ENCODE data around the gene BPIFA1. TPM values are rescaled to one million over a fixed set of nuclear protein-coding genes. Genes with fewer than 3 reads are reported as not detected.

The BPIFA1 gene
- total and polyA plus RNA-seq, 9 donors = not detected

GRCh38 chr20:33275871-33276270 is 40.1 kb downstream of the BPIFA1 start:
- 72% methylated on average over 2 of the region's 3 CpGs for WGBS (ENCODE audit: insufficient coverage)
- no peak for DNase-seq

GRCh38 chr20:33276303-33277113 is 40.7 kb downstream of the BPIFA1 start:
- Histone ChIP-seq H3K9me3 (replicated peaks; ENCODE audit: control insufficient read depth, low read depth, low read length) (no peaks in the 10 kb centered on the region), H3K4me3 (ENCODE audit: low read length) (no peak overlapping the region), H3K4me1 (ENCODE audit: control insufficient read depth, insufficient read depth, low read length) (no peaks in the 10 kb centered on the region), H3K36me3 (ENCODE audit: control insufficient read depth, insufficient read depth, low read length) (no peaks in the 10 kb centered on the region), H3K27ac (ENCODE audit: low read length) (no peak overlapping the region), H3K27me3 (ENCODE audit: control insufficient read depth, insufficient read depth, low read length) (peaks cover 15% of the 10 kb centered on the region)
- WGBS (ENCODE audit: insufficient coverage) = 64% methylated on average over 10 of the region's 12 CpGs
- no peak for DNase-seq

More at GRCh38 chr20:33275871-33276270, 40.1 kb downstream of the BPIFA1 start:
- no peaks in the 10 kb centered on the region for H3K9me3 ChIP-seq (replicated peaks; ENCODE audit: control insufficient read depth, low read depth, low read length)
- no peak overlapping the region for H3K4me3 ChIP-seq (ENCODE audit: low read length)
- H3K36me3 ChIP-seq (ENCODE audit: control insufficient read depth, insufficient read depth, low read length) = no peaks in the 10 kb centered on the region
- no peaks in the 10 kb centered on the region for H3K4me1 ChIP-seq (ENCODE audit: control insufficient read depth, insufficient read depth, low read length)
- H3K27me3 ChIP-seq (ENCODE audit: control insufficient read depth, insufficient read depth, low read length) = peaks cover 15% of the 10 kb centered on the region
- no peak overlapping the region for H3K27ac ChIP-seq (ENCODE audit: low read length)

GRCh38 chr20:33277471-33278441 is 42.0 kb downstream of the BPIFA1 start:
- Histone ChIP-seq H3K4me3 (ENCODE audit: low read length) (no peak overlapping the region), H3K27ac (ENCODE audit: low read length) (no peak overlapping the region), H3K36me3 (ENCODE audit: control insufficient read depth, insufficient read depth, low read length) (no peaks in the 10 kb centered on the region), H3K27me3 (ENCODE audit: control insufficient read depth, insufficient read depth, low read length) (peaks cover 15% of the 10 kb centered on the region), H3K9me3 (replicated peaks; ENCODE audit: control insufficient read depth, low read depth, low read length) (no peaks in the 10 kb centered on the region), H3K4me1 (ENCODE audit: control insufficient read depth, insufficient read depth, low read length) (no peaks in the 10 kb centered on the region)
- 27% methylated on average over 4 of the region's 13 CpGs for WGBS (ENCODE audit: insufficient coverage)
- DNase-seq = no peak

- DNase-seq = no peak
- Histone ChIP-seq H3K9me3 (replicated peaks; ENCODE audit: control insufficient read depth, low read depth, low read length) (no peaks in the 10 kb centered on the region), H3K36me3 (ENCODE audit: control insufficient read depth, insufficient read depth, low read length) (no peaks in the 10 kb centered on the region), H3K4me1 (ENCODE audit: control insufficient read depth, insufficient read depth, low read length) (no peaks in the 10 kb centered on the region), H3K27ac (ENCODE audit: low read length) (no peak overlapping the region), H3K27me3 (ENCODE audit: control insufficient read depth, insufficient read depth, low read length) (peaks cover 13% of the 10 kb centered on the region), H3K4me3 (ENCODE audit: low read length) (no peak overlapping the region)
- no CpG with 5 or more reads among the region's 3 CpGs for WGBS (ENCODE audit: insufficient coverage)
These were observed 42.9 kb downstream of the BPIFA1 start for GRCh38 chr20:33278700-33279099.

- no peak overlapping the region for H3K4me3 ChIP-seq (ENCODE audit: low read length)
- H3K27ac ChIP-seq (ENCODE audit: low read length) = no peak overlapping the region
- H3K9me3 ChIP-seq (replicated peaks; ENCODE audit: control insufficient read depth, low read depth, low read length) = no peaks in the 10 kb centered on the region
- 66% methylated on average over 4 of the region's 6 CpGs for WGBS (ENCODE audit: insufficient coverage)
- H3K36me3 ChIP-seq (ENCODE audit: control insufficient read depth, insufficient read depth, low read length) = no peaks in the 10 kb centered on the region
- H3K4me1 ChIP-seq (ENCODE audit: control insufficient read depth, insufficient read depth, low read length) = no peaks in the 10 kb centered on the region
- peaks cover 13% of the 10 kb centered on the region for H3K27me3 ChIP-seq (ENCODE audit: control insufficient read depth, insufficient read depth, low read length)
- no peak for DNase-seq
These were observed 43.6 kb downstream of the BPIFA1 start for GRCh38 chr20:33279261-33279910.

- peaks cover 16% of the 10 kb centered on the region for H3K27me3 ChIP-seq (ENCODE audit: control insufficient read depth, insufficient read depth, low read length)
- no peaks in the 10 kb centered on the region for H3K36me3 ChIP-seq (ENCODE audit: control insufficient read depth, insufficient read depth, low read length)
- H3K9me3 ChIP-seq (replicated peaks; ENCODE audit: control insufficient read depth, low read depth, low read length) = no peaks in the 10 kb centered on the region
- no peak for DNase-seq
- H3K4me1 ChIP-seq (ENCODE audit: control insufficient read depth, insufficient read depth, low read length) = no peaks in the 10 kb centered on the region
- H3K27ac ChIP-seq (ENCODE audit: low read length) = no peak overlapping the region
- 62% methylated on average over 9 of the region's 9 CpGs for WGBS (ENCODE audit: insufficient coverage)
- no peak overlapping the region for H3K4me3 ChIP-seq (ENCODE audit: low read length)
These were observed 44.3 kb downstream of the BPIFA1 start for GRCh38 chr20:33280000-33280680.

- DNase-seq = no peak
- no peaks in the 10 kb centered on the region for H3K36me3 ChIP-seq (ENCODE audit: control insufficient read depth, insufficient read depth, low read length)
- H3K27me3 ChIP-seq (ENCODE audit: control insufficient read depth, insufficient read depth, low read length) = peaks cover 13% of the 10 kb centered on the region
- no peak overlapping the region for H3K4me3 ChIP-seq (ENCODE audit: low read length)
- no peak overlapping the region for H3K27ac ChIP-seq (ENCODE audit: low read length)
- no peaks in the 10 kb centered on the region for H3K4me1 ChIP-seq (ENCODE audit: control insufficient read depth, insufficient read depth, low read length)
- 68% methylated on average over 7 of the region's 7 CpGs for WGBS (ENCODE audit: insufficient coverage)
- H3K9me3 ChIP-seq (replicated peaks; ENCODE audit: control insufficient read depth, low read depth, low read length) = no peaks in the 10 kb centered on the region
These were observed 45.0 kb downstream of the BPIFA1 start for GRCh38 chr20:33280775-33281174.

- Histone ChIP-seq H3K27me3 (ENCODE audit: control insufficient read depth, insufficient read depth, low read length) (peaks cover 9% of the 10 kb centered on the region), H3K4me3 (ENCODE audit: low read length) (no peak overlapping the region), H3K27ac (ENCODE audit: low read length) (no peak overlapping the region), H3K9me3 (replicated peaks; ENCODE audit: control insufficient read depth, low read depth, low read length) (no peaks in the 10 kb centered on the region), H3K36me3 (ENCODE audit: control insufficient read depth, insufficient read depth, low read length) (no peaks in the 10 kb centered on the region), H3K4me1 (ENCODE audit: control insufficient read depth, insufficient read depth, low read length) (no peaks in the 10 kb centered on the region)
- 44% methylated on average over 9 of the region's 11 CpGs for WGBS (ENCODE audit: insufficient coverage)
- no peak for DNase-seq
These were observed 45.9 kb downstream of the BPIFA1 start for GRCh38 chr20:33281550-33282146.

- WGBS (ENCODE audit: insufficient coverage) = 88% methylated on average over 5 of the region's 8 CpGs
- no peaks in the 10 kb centered on the region for H3K9me3 ChIP-seq (replicated peaks; ENCODE audit: control insufficient read depth, low read depth, low read length)
- H3K36me3 ChIP-seq (ENCODE audit: control insufficient read depth, insufficient read depth, low read length) = no peaks in the 10 kb centered on the region
- H3K27ac ChIP-seq (ENCODE audit: low read length) = no peak overlapping the region
- no peak overlapping the region for H3K4me3 ChIP-seq (ENCODE audit: low read length)
- peaks cover 8% of the 10 kb centered on the region for H3K27me3 ChIP-seq (ENCODE audit: control insufficient read depth, insufficient read depth, low read length)
- DNase-seq = no peak
- H3K4me1 ChIP-seq (ENCODE audit: control insufficient read depth, insufficient read depth, low read length) = no peaks in the 10 kb centered on the region
These were observed 46.6 kb downstream of the BPIFA1 start for GRCh38 chr20:33282196-33282934.
